Right ventricle myocardium superior (tissue), 1 donor: ENCODE data around the gene RAX. TPM values are rescaled to one million over a fixed set of nuclear protein-coding genes. Genes with fewer than 3 reads are reported as not detected.

ENCODE experiments used
- ATAC-seq: fragments of 200-7000 bp; cut with Tn5 transposase; one replicate; pipeline ENCODE4 v1.9.1; 2020; ENCODE audit warnings: mild to moderate bottlenecking; ENCODE audit not compliant: poor library complexity
- DNase-seq: peaks from one replicate; pipeline ENCODE4 v3.0.0-alpha.2; 2020
- intact Hi-C: fragments of 100-400 bp; cut with DNase I; formaldehyde crosslinking; loops from one replicate; pipeline ENCODE4 v1.11.2; 2022
- long read RNA-seq: library from polyadenylated mRNA; unstranded; transcript quantifications from one replicate; pipeline ENCODE4 v2.0.0, GENCODE V29; 2021
- total RNA-seq: library from RNA; stranded (reverse); fragmentation: NEBNext Ultra II Directional; extraction: Animal tissue kit (Norgen Biotek cat#: 25700); gene quantifications from one replicate; pipeline ENCODE4 v1.2.1, GENCODE V29; 2021
- donor health status: DM: no; HTN: yes; CAD: no; lungs with severe emphysema.

Gene RAX
- total RNA-seq, result not detected
- long read RNA-seq, result 0 reads

- peak; percentile 31 for ATAC-seq
Observed at GRCh38 chr18:59272891-59273758, at the start of gene RAX. Gene RAX (minus strand): TSS chr18:59273454. CDS start chr18:59273206, 248 bp downstream.

GRCh38 chr18:59318460-59319050 lies 45.3 kb upstream of the RAX start, which contains the start of gene CPLX4:
Gene CPLX4 (minus strand): TSS chr18:59318649. CDS start chr18:59318462, 187 bp downstream.
- DNase-seq (no peak), ATAC-seq (no peak)
- intact Hi-C loops, result no loop called here

More at GRCh38 chr18:59272891-59273758, at the start of gene RAX:
- intact Hi-C loops, result no loop called here
- no peak for DNase-seq

GRCh38 chr18:59311631-59312030 lies 38.4 kb upstream of the RAX start:
- ATAC-seq, result no peak
- intact Hi-C loops, result no loop called here

GRCh38 chr18:59308938-59309260 lies 35.6 kb upstream of the RAX start:
- DNase-seq (no peak), ATAC-seq (no peak)
- intact Hi-C loops, result loop anchor here (2.0 kb wide), 1 partner anchor 94 kb away; no protein-coding TSS in a partner anchor

More at GRCh38 chr18:59311631-59312030, 38.4 kb upstream of the RAX start:
- DNase-seq, result no peak

GRCh38 chr18:59308248-59308937 lies 35.1 kb upstream of the RAX start:
- DNase-seq (peak; percentile 87), ATAC-seq (peak; percentile 100)
- intact Hi-C loops, result loop anchor here (2.0 kb wide), 1 partner anchor 94 kb away; no protein-coding TSS in a partner anchor

- ATAC-seq, result no peak
- no peak for DNase-seq
- intact Hi-C loops, result no loop called here
Observed at GRCh38 chr18:59306640-59307039, 33.4 kb upstream of the RAX start.

- intact Hi-C loops, result no loop called here
- no peak for ATAC-seq
Observed at GRCh38 chr18:59305295-59305694, 32.0 kb upstream of the RAX start.

GRCh38 chr18:59303656-59304195 lies 30.5 kb upstream of the RAX start:
- intact Hi-C loops, result no loop called here
- ATAC-seq (no peak), DNase-seq (no peak)

More at GRCh38 chr18:59305295-59305694, 32.0 kb upstream of the RAX start:
- DNase-seq, result no peak

- intact Hi-C loops, result no loop called here
- no peak for ATAC-seq
- no peak for DNase-seq
Observed at GRCh38 chr18:59303006-59303405, 29.8 kb upstream of the RAX start.

GRCh38 chr18:59301929-59302328 lies 28.7 kb upstream of the RAX start:
- no peak for DNase-seq

GRCh38 chr18:59300676-59301285 lies 27.5 kb upstream of the RAX start:
- no peak for DNase-seq

More at GRCh38 chr18:59301929-59302328, 28.7 kb upstream of the RAX start:
- intact Hi-C loops, result no loop called here
- ATAC-seq, result no peak

GRCh38 chr18:59298871-59299270 lies 25.6 kb upstream of the RAX start:
- intact Hi-C loops, result no loop called here
- DNase-seq, result no peak
- ATAC-seq, result no peak

More at GRCh38 chr18:59300676-59301285, 27.5 kb upstream of the RAX start:
- intact Hi-C loops, result no loop called here
- ATAC-seq, result no peak

GRCh38 chr18:59293317-59293716 lies 20.1 kb upstream of the RAX start:
- intact Hi-C loops, result no loop called here
- DNase-seq, result no peak
- no peak for ATAC-seq

- DNase-seq, result no peak
- intact Hi-C loops, result no loop called here
- no peak for ATAC-seq
Observed at GRCh38 chr18:59286341-59286740, 13.1 kb upstream of the RAX start.

GRCh38 chr18:59282341-59282740 lies 9.1 kb upstream of the RAX start:
- no peak for DNase-seq
- no peak for ATAC-seq
- intact Hi-C loops, result no loop called here

- ATAC-seq, result no peak
- intact Hi-C loops, result no loop called here
- no peak for DNase-seq
Observed at GRCh38 chr18:59279722-59280121, 6.5 kb upstream of the RAX start.

- intact Hi-C loops, result no loop called here
- ATAC-seq (no peak), DNase-seq (no peak)
Observed at GRCh38 chr18:59279193-59279592, 5.9 kb upstream of the RAX start.

- ATAC-seq (no peak), DNase-seq (no peak)
- intact Hi-C loops, result no loop called here
Observed at GRCh38 chr18:59278793-59279192, 5.5 kb upstream of the RAX start.

- no peak for DNase-seq
- intact Hi-C loops, result no loop called here
- ATAC-seq, result no peak
Observed at GRCh38 chr18:59276047-59276446, 2.8 kb upstream of the RAX start.
